HEK293 (cell line): ENCODE measurements around the gene DCUN1D2.

Experiments
- ELK4 ChIP-seq: IDR thresholded peaks from 2 replicates; pipeline ENCODE4 v1.6.1; 2011; ENCODE audit warnings: mild to moderate bottlenecking, low read depth, low read length, borderline replicate concordance
- GLI4 ChIP-seq: fragments of 450-650 bp; formaldehyde crosslinking; IDR thresholded peaks from 2 replicates; pipeline ENCODE4 v1.5.1; 2016; ENCODE audit warnings: missing biosample characterization, missing genetic modification characterization
- ZBTB1 ChIP-seq: fragments of 450-650 bp; formaldehyde crosslinking; IDR thresholded peaks from 2 replicates; pipeline ENCODE4 v1.5.1; 2016; ENCODE audit warnings: missing biosample characterization, missing genetic modification characterization
- ZBTB10 ChIP-seq: fragments of 450-650 bp; formaldehyde crosslinking; IDR thresholded peaks from 2 replicates; pipeline ENCODE4 v1.5.1; 2016; ENCODE audit warnings: missing biosample characterization, missing genetic modification characterization
- ZBTB26 ChIP-seq: fragments of 450-650 bp; formaldehyde crosslinking; optimal IDR thresholded peaks from 2 replicates; pipeline ENCODE3; 2016; ENCODE audit warnings: missing biosample characterization, mild to moderate bottlenecking, missing genetic modification characterization
- ZBTB49 ChIP-seq: fragments of 450-650 bp; formaldehyde crosslinking; IDR thresholded peaks from 2 replicates; pipeline ENCODE4 v1.5.1; 2016; ENCODE audit warnings: missing biosample characterization, missing genetic modification characterization, low read depth
- ZNF24 ChIP-seq: fragments of 450-650 bp; formaldehyde crosslinking; IDR thresholded peaks from 2 replicates; pipeline ENCODE4 v1.5.1; 2016; ENCODE audit warnings: missing biosample characterization, missing genetic modification characterization
- ZNF292 ChIP-seq: fragments of 450-650 bp; formaldehyde crosslinking; IDR thresholded peaks from 2 replicates; pipeline ENCODE4 v1.5.1; 2016; ENCODE audit warnings: low read depth, missing biosample characterization, missing genetic modification characterization, borderline replicate concordance
- ZNF350 ChIP-seq: fragments of 450-650 bp; formaldehyde crosslinking; IDR thresholded peaks from 2 replicates; pipeline ENCODE4 v1.5.0; 2017; ENCODE audit warnings: missing biosample characterization, mild to moderate bottlenecking, missing genetic modification characterization
- ZNF549 ChIP-seq: fragments of 450-650 bp; IDR thresholded peaks from 2 replicates; pipeline ENCODE4 v1.5.1; 2018; ENCODE audit warnings: missing biosample characterization, missing genetic modification characterization, mild to moderate bottlenecking, inconsistent platforms, moderate library complexity
- TF ChIP-seq, protein P1 (sequence below): fragments of 450-650 bp; formaldehyde crosslinking; IDR thresholded peaks from 2 replicates; pipeline ENCODE4 v1.5.1; 2016; ENCODE audit warnings: missing biosample characterization, missing genetic modification characterization
- TF ChIP-seq, protein P2 (sequence below): fragments of 450-650 bp; formaldehyde crosslinking; IDR thresholded peaks from 2 replicates; pipeline ENCODE4 v1.5.1; 2016; ENCODE audit warnings: missing biosample characterization, missing genetic modification characterization
- TF ChIP-seq, protein P3 (sequence below): fragments of 450-650 bp; formaldehyde crosslinking; IDR thresholded peaks from 2 replicates; pipeline ENCODE4 v1.5.1; 2016; ENCODE audit warnings: missing biosample characterization, missing genetic modification characterization

DNA sequence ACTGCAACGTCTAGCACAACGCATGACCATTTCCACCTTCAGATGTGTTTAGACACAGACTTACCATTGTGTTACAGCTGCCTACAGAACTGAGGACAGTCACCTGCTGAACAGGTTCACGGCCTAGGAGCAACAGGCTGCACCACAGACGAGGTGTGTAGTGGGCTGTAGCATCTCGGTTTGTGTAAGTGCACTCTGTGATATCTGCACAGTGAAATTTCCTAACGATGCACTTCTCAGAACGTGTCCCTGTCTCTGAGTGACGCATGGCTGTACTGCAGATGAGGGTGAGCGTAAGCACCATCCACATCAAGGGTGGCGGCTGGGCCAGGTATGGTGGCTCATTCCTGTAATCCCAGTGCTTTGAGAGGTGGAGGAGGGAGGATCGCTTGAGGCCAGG lies 15.2 kb downstream of the DCUN1D2 start:
- no peak for TF ChIP-seq ZNF292 (tag by site-specific recombination)
- TF ChIP-seq, protein P1, sequence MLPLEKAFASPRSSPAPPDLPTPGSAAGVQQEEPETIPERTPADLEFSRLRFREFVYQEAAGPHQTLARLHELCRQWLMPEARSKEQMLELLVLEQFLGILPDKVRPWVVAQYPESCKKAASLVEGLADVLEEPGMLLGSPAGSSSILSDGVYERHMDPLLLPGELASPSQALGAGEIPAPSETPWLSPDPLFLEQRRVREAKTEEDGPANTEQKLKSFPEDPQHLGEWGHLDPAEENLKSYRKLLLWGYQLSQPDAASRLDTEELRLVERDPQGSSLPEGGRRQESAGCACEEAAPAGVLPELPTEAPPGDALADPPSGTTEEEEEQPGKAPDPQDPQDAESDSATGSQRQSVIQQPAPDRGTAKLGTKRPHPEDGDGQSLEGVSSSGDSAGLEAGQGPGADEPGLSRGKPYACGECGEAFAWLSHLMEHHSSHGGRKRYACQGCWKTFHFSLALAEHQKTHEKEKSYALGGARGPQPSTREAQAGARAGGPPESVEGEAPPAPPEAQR (tag by site-specific recombination), result no peak
- no peak for TF ChIP-seq ZNF350 (tag by site-specific recombination)
- TF ChIP-seq, protein P2, sequence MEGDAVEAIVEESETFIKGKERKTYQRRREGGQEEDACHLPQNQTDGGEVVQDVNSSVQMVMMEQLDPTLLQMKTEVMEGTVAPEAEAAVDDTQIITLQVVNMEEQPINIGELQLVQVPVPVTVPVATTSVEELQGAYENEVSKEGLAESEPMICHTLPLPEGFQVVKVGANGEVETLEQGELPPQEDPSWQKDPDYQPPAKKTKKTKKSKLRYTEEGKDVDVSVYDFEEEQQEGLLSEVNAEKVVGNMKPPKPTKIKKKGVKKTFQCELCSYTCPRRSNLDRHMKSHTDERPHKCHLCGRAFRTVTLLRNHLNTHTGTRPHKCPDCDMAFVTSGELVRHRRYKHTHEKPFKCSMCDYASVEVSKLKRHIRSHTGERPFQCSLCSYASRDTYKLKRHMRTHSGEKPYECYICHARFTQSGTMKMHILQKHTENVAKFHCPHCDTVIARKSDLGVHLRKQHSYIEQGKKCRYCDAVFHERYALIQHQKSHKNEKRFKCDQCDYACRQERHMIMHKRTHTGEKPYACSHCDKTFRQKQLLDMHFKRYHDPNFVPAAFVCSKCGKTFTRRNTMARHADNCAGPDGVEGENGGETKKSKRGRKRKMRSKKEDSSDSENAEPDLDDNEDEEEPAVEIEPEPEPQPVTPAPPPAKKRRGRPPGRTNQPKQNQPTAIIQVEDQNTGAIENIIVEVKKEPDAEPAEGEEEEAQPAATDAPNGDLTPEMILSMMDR (tag by site-specific recombination), result no peak
- TF ChIP-seq ELK4, result no peak
- TF ChIP-seq ZBTB49 (tag by site-specific recombination), result no peak
- TF ChIP-seq, protein P3, sequence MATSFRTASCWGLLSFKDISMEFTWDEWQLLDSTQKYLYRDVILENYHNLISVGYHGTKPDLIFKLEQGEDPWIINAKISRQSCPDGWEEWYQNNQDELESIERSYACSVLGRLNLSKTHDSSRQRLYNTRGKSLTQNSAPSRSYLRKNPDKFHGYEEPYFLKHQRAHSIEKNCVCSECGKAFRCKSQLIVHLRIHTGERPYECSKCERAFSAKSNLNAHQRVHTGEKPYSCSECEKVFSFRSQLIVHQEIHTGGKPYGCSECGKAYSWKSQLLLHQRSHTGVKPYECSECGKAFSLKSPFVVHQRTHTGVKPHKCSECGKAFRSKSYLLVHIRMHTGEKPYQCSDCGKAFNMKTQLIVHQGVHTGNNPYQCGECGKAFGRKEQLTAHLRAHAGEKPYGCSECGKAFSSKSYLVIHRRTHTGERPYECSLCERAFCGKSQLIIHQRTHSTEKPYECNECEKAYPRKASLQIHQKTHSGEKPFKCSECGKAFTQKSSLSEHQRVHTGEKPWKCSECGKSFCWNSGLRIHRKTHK, result no peak
- no peak for TF ChIP-seq ZBTB1 (tag by site-specific recombination)
- no peak for TF ChIP-seq ZBTB10
- TF ChIP-seq GLI4, result no peak
- TF ChIP-seq ZNF549 (tag by site-specific recombination), result no peak
- TF ChIP-seq ZBTB26 (tag by site-specific recombination), result no peak
- no peak for TF ChIP-seq ZNF24
